DOHH2 (cell line): Measurements from ENCODE around the gene PLA2G2E.

Source experiments
- EZH2phosphoT487 ChIP-seq: fragments of 200-600 bp; sonication (generic); IDR thresholded peaks from 2 replicates; pipeline ENCODE4 v1.6.1; 2017; ENCODE audit warnings: borderline replicate concordance, mild to moderate bottlenecking, antibody characterized with exemption, low read length, moderate library complexity, mixed read lengths
- TF ChIP-seq, protein P1 (sequence below): fragments of 200-600 bp; sonication (generic); IDR thresholded peaks from one replicate; pipeline ENCODE4 v1.5.1; 2014; ENCODE audit warnings: antibody characterized with exemption, mild to moderate bottlenecking, low read depth, low read length; ENCODE audit not compliant: poor library complexity, severe bottlenecking

DNA sequence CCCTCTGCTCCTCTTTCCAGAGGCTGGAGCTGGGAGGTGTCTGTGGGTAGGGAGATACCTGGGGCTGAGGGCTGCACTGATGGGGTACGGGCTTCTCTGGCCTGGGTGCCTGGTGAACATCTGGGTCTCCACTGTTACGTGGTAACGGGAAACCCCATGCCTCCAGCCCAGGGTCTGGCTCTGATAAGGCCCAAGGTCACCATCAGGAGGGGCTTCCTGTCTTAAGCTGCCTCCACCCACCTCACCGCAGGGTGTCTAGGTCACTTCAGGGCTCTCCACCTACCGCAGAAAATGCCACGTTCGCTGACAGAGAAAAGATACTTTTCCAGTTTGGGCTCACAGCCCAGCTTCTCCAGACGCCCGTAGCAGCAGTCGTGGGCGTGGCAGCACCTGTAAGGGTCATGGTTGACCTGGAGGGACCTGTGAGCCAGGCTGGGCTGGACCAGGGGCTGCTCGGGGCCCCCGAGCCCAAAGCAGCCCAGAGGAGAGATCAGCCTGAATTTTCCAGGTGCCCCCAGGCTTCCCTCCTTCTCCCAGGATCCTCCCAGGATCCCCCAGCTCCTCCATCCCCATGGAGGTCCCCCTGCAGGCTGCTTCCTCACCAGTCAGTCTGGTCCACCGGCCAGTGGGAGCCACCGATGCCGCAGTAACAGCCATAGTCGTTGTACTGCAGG, 1.3 kb downstream of the PLA2G2E start:
- TF ChIP-seq, protein P1, sequence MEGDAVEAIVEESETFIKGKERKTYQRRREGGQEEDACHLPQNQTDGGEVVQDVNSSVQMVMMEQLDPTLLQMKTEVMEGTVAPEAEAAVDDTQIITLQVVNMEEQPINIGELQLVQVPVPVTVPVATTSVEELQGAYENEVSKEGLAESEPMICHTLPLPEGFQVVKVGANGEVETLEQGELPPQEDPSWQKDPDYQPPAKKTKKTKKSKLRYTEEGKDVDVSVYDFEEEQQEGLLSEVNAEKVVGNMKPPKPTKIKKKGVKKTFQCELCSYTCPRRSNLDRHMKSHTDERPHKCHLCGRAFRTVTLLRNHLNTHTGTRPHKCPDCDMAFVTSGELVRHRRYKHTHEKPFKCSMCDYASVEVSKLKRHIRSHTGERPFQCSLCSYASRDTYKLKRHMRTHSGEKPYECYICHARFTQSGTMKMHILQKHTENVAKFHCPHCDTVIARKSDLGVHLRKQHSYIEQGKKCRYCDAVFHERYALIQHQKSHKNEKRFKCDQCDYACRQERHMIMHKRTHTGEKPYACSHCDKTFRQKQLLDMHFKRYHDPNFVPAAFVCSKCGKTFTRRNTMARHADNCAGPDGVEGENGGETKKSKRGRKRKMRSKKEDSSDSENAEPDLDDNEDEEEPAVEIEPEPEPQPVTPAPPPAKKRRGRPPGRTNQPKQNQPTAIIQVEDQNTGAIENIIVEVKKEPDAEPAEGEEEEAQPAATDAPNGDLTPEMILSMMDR: no peak
- no peak for TF ChIP-seq EZH2phosphoT487
